ENCODE measurements around the gene PINLYP. TPM values are rescaled to one million over a fixed set of nuclear protein-coding genes. Genes with fewer than 3 reads are reported as not detected.
"Not testable (repeated sequence)": the region's sequence is repeated elsewhere in the genome, so short reads cannot be mapped to it uniquely, and the experiment has no call there.

Gene PINLYP
- total RNA-seq, 2 donors from 2014 or later, result 6.6 to 11.9 TPM

- Histone ChIP-seq H3K36me3 (peaks cover 12% of the 10 kb centered on the region), H3K27ac (no peak overlapping the region), H3K4me1 (ENCODE audit: control insufficient read depth in 1 of 2, low read depth in 2 of 2) (peaks cover 22 to 37% of the 10 kb centered on the region in 2 donors), H3K4me3 (no peak overlapping the region), H3K9me3 (no peaks in the 10 kb centered on the region), H3K27me3 (replicated peaks; ENCODE audit: insufficient read depth) (no peaks in the 10 kb centered on the region)
- TF ChIP-seq CTCF (IDR thresholded peaks at IDR 0.05), result no peak
- DNase-seq (ENCODE audit: low spot score), result no peak
- no peak for ATAC-seq (ENCODE audit: insufficient number of reproducible peaks, low FRiP score, low read depth)
Measured at GRCh38 chr19:43598445-43599240, 23.0 kb downstream of the PINLYP start.

GRCh38 chr19:43599635-43600295, 24.2 kb downstream of the PINLYP start:
- ATAC-seq (ENCODE audit: insufficient number of reproducible peaks, low FRiP score, low read depth) (no peak), DNase-seq (ENCODE audit: low spot score) (no peak)
- Histone ChIP-seq H3K36me3 (peaks cover 10% of the 10 kb centered on the region), H3K27me3 (replicated peaks; ENCODE audit: insufficient read depth) (no peaks in the 10 kb centered on the region), H3K4me3 (no peak overlapping the region), H3K4me1 (ENCODE audit: control insufficient read depth in 1 of 2, low read depth in 2 of 2) (peaks cover 12 to 26% of the 10 kb centered on the region in 2 donors), H3K27ac (no peak overlapping the region), H3K9me3 (no peaks in the 10 kb centered on the region)
- no peak for TF ChIP-seq CTCF (IDR thresholded peaks at IDR 0.05)

- ATAC-seq (ENCODE audit: insufficient number of reproducible peaks, low FRiP score, low read depth); H3K27me3 ChIP-seq (replicated peaks; ENCODE audit: insufficient read depth); H3K27ac ChIP-seq; H3K36me3 ChIP-seq; H3K4me3 ChIP-seq; H3K9me3 ChIP-seq; DNase-seq (ENCODE audit: low spot score): not testable (repeated sequence)
- peaks cover 8 to 20% of the 10 kb centered on the region in 2 donors for H3K4me1 ChIP-seq (ENCODE audit: control insufficient read depth in 1 of 2, low read depth in 2 of 2)
Measured at GRCh38 chr19:43600326-43600725, 24.7 kb downstream of the PINLYP start.

- ATAC-seq (ENCODE audit: insufficient number of reproducible peaks, low FRiP score, low read depth) (no peak), DNase-seq (ENCODE audit: low spot score) (no peak)
- H3K9me3 ChIP-seq, result no peaks in the 10 kb centered on the region
- H3K27me3 ChIP-seq (replicated peaks; ENCODE audit: insufficient read depth), result no peaks in the 10 kb centered on the region
- H3K4me3 ChIP-seq, result no peak overlapping the region
- H3K4me1 ChIP-seq (ENCODE audit: control insufficient read depth in 1 of 2, low read depth in 2 of 2), result no peaks in the 10 kb centered on the region
- TF ChIP-seq CTCF (IDR thresholded peaks at IDR 0.05), result no peak
- H3K27ac ChIP-seq, result no peak overlapping the region
- peaks cover 6% of the 10 kb centered on the region for H3K36me3 ChIP-seq
Measured at GRCh38 chr19:43605875-43606568, 30.4 kb downstream of the PINLYP start.

GRCh38 chr19:43606569-43607229, 31.1 kb downstream of the PINLYP start:
- peaks cover 7% of the 10 kb centered on the region for H3K36me3 ChIP-seq
- TF ChIP-seq CTCF (IDR thresholded peaks at IDR 0.05), result no peak
- H3K27ac ChIP-seq, result no peak overlapping the region
- H3K4me3 ChIP-seq, result no peak overlapping the region
- H3K9me3 ChIP-seq, result no peaks in the 10 kb centered on the region
- H3K4me1 ChIP-seq (ENCODE audit: control insufficient read depth in 1 of 2, low read depth in 2 of 2), result no peaks in the 10 kb centered on the region
- no peaks in the 10 kb centered on the region for H3K27me3 ChIP-seq (replicated peaks; ENCODE audit: insufficient read depth)
- ATAC-seq (ENCODE audit: insufficient number of reproducible peaks, low FRiP score, low read depth) (no peak), DNase-seq (ENCODE audit: low spot score) (no peak)

All from thoracic aorta (tissue), 2 donors.